ENCODE results near the gene IL12B.
"Not testable (repeated sequence)": the region's sequence is repeated elsewhere in the genome, so short reads cannot be mapped to it uniquely, and the experiment has no call there.

The IL12B gene

GRCh38 chr5:159332800-159333544 is 2.7 kb upstream of the IL12B start:
- no peak for DNase-seq

GRCh38 chr5:159331093-159331973 is 1.0 kb upstream of the IL12B start:
- peak; percentile 33 for DNase-seq

DNA sequence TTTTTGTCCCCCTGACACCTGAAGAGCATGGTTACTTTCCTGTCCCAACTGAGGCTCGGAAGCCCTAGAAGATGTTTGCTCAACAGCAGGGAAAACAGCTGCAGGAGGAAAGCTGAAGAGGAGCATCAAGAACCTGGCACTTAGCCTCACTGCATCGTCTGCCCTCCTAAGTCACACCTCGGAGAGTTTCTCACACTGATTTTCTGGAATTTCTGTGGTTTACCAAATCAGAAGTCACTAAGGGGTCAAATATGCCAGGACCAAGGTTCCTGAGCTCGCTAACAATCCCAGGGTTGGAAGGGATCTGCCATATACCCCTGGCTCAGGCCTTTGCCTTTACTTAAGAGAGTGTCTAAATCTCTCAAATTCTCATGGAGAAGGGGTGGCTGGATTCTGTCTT is 5.3 kb downstream of the IL12B start:
- no peak for DNase-seq

DNA sequence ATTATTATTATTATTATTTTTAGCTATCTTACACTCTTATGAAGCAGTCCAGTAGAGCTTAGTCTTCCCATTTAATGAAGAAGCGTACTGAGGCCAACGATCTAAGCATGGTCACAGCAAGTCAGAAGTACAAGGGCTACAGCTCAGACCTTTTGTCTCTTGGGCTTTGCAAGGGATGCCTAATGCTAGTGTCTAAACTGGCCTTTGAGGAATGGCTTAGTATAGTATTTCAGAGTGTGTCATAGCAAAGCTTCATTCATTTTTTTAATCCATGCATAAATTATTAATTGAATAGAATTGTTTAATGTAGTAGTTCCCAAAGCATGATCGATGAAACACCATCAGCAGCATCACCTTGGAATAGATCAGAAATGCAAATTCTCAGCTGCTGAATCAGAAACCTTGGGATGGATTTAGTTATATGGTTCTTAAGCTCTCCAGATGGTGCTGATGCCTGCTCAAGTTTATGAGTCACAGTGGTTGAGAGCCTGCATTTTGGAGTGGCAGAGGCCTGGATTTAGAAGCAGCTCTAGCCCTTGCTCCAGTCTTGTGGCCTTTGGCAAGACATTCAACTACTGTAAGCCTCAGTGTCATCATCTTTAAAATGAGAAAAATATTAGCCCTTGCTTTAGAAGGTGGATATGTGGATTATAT is 6.1 kb downstream of the IL12B start:
- no peak for DNase-seq

- DNase-seq: no peak
Measured at GRCh38 chr5:159322180-159322579, 8.1 kb downstream of the IL12B start.

DNA sequence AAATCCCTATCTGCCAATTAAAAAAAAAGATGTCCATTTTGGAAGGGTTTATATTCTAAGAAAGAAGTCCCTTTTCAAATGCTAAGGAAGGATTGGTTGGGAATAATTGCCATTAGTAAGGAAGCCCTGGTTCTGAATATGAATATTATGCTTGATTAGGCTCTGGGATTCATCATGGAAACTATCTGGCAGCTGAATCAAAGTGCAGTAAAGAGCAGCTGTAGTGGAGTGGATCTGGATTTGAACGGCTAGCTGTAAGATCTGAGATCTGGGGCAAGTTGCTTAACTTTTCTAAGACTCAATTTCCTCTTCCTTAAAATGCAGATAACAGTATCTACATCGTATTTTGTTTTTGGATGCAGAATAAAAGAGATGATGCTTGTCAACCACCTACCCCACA is 10.5 kb downstream of the IL12B start:
- no peak for DNase-seq

- no peak for DNase-seq
Measured at GRCh38 chr5:159319363-159319762, 10.9 kb downstream of the IL12B start.

GRCh38 chr5:159318448-159318847 is 11.8 kb downstream of the IL12B start:
- no peak for DNase-seq

GRCh38 chr5:159317849-159318248 is 12.4 kb downstream of the IL12B start:
- no peak for DNase-seq

GRCh38 chr5:159316519-159317383 is 13.5 kb downstream of the IL12B start:
- DNase-seq: peak; percentile 25

DNA sequence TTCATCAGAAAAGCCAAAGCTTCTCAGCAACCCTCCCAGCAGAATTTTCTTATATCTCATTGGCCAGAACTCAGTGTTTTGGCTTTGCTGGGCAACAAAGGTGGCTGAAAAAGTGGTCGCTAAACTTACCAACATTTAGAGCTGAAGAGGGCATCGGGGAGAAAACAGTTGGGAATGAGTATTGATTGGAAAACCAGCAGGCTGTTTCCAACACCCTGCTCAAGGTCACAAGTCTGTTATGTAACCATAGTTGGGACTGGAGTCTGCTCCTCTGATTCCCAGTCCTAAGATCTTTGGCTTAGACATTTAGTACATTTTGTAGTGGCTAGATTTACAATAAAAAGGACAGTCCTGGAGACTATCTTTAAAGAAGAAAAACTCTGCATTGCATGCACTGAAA is 17.1 kb downstream of the IL12B start:
- no peak for DNase-seq

- DNase-seq: no peak
Measured at GRCh38 chr5:159311063-159311462, 19.2 kb downstream of the IL12B start.

DNA sequence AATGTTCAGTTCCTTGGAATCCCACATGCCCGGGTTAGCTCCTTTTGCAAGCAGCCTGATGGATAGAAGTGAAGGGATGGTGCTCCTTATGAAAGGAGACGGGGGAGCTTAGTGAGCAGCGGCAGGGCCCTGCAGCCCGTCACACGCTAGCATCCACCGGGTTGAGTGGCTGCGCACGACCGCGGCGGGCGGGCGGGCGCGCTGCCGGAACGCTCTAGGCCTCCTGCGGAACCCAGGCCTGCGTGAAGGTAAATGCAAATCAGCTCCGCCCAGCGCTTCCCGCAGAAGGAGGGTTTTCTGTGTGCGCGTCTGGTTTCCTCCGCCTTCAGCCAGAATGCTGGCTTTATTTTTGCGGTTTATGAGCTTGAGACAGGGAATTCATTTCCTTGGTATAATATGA is 19.8 kb downstream of the IL12B start:
- DNase-seq: no peak

DNA sequence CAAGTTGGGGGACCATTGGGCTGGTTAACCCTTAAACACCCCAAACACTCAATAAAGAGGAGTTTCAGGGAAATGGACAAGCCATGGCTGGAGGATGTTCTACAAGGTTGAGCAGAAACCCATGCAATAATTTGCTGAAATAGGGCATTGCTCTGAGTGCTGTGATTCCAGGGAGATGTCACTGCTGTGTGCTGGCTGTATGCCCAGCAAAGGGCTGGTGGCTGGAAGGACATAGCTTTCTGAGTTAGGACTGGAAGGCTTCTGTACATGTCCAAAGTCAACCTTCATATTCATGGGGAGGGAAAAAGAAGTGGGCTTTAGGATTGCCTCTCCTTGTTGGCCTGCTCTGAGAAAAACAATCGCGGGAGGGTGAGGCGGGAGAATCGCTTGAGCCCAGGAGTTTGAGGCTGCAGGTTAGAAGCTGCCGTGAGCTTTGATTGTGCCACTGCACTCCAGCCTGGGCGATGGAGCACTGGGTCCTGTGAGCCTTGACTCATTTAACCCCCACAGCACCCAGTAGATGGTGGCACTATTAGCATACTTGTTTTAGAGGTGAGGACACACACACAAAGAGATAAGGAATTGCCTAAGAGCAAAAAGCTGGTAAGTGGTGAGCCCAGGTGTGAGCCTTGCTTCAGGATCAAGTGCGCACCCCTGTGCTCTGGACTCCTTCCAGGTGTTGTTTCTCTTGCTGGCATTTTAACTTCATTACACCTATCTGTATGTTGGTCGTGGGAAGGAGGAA is 20.4 kb downstream of the IL12B start:
- no peak for DNase-seq

- DNase-seq: no peak
Measured at GRCh38 chr5:159304961-159305595, 25.2 kb downstream of the IL12B start.

DNA sequence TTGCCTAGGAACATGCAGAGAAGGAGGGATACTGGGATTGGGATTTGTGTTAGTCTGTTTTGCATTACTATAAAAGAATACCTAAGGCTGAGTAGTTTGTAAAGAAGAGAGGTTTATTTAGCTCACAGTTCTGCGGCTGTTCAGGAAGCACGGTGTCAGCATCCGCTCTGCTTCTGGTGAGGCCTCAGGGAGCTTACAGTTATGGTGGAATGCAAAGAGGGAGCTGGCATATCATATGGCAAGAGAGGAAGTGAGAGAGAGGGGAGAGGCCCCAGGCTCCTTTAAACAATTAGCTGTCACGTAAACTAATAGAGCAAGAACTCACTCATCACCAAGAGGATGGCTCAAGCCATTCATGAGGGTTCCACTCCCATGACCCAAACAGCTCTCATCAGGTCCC is 27.0 kb downstream of the IL12B start:
- DNase-seq: no peak

DNA sequence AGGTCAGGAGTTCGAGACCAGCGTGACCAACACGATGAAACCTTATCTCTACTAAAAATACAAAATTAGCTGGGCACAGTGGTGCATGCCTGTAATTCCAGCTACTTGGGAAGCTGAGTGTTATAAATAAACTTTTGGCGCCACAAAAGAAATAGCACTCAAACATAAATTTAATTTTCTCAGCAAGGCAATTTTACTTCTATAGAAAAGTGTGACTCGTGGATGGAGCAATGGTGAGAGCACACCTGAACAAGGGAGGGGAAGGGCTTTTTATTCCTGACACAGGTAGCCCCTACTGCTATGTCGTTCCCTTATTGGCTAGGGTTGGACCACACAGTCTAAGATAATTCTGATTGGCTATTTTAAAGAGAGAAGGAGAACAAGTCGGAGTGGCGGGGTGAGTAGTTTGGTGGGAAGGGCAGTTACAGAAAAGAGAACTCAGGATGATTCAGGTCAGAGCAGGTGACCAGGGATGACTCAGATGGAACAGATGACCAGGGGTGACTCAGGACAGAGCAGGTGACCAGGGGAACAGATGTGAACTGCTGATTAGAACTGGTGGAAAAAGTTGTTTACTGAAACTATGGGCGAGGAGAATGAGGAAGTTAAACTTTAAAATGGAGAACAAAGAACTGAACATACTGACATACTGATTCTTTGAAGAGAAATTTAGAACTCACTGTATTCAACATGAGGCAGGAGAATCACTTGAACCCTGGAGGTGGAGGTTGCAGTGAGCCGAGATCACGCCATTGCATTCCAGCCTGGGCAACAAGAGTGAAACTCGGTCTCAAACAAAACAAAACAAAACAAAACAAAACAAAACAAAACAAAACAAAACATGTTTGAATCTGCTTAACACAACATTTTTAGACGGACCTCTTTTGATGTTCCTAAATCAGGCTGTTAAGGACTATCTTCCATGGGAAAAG is 28.1 kb downstream of the IL12B start:
- not testable (repeated sequence) for DNase-seq

DNA sequence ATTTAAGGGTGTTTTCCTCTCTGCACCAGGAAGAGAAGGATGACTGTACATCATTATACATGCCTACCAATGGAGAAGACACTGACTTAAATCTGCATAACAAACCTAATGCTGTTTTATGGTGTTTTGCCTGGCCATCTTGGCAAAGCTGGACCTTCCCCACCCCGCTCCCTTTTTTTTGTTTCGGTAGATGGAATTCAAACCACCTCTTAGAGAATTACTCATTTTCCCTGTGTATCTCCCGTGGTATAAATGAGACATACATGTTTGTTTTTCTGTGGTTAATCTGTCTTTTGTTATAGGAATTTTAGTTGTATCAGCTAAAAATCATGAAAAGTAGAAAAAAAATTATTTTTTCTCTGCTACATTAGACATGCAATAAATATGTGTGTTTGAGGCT is 28.8 kb downstream of the IL12B start:
- no peak for DNase-seq

DNA sequence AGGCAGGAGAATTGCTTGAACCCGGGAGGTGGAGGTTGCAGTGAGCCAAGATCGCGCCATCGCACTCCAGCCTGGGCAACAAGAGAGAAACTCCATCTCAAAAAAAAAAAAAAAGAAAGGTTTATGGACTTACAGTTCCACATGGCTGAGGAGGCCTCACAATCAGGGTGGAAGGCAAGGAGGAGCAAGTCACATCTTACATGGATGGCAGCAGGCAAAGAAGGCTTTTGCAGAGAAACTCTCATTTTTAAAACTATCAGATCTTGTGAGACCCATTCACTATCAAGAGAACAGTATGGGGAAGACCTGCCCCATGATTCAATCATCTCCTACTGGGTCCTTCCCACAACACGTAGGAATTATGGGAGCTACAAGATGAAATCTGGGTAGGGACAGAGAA is 33.0 kb downstream of the IL12B start:
- DNase-seq: not testable (repeated sequence)

GRCh38 chr5:159294921-159295320 is 35.4 kb downstream of the IL12B start:
- no peak for DNase-seq

Measured in NCI-H1092 treated with DMSO at 0.1 percent for 48 hours (cell line).